ENCODE results near the gene ANKMY1.
A peak's percentile ranks its signal among the peaks of the same experiment; 100 is the strongest.

Gene ANKMY1

DNA sequence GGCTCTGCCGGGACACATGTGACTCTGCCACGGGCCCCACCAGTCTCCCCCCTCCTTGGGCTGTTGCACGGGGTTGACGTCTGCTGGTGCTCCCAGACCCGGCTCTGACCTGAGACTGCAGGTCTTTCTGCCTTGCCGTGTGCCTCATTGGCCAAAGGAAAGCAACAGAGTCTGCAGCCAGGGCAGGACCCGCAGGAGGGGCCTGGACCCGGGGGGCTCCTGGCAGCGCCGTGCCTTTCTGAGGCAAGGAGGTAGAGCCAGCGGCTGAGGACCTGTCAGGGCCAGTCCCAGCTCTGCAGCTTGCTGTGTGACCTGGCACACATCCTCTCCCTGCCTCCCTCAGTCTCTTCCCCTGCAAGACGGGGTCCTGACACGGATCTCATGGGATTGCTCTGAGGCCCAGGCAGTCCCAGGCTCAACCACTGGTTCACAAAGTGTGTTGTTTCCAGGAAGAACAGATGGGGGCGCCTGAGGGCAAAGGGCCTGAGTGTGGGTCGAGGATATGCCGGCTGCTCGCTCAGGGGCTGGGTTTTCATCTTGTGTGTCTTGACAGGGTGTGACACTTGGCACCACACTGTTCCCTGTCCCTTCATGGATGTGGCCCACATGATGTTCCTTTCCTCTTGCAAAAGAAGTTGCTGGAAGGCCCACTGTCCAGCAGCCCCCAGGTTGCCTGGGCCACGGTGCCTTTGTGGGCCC, 37.7 kb upstream of the ANKMY1 start:
- peak; percentile 72 for DNase-seq
- in situ Hi-C loops (cut with MboI; ENCODE audit: low pct_unique_long_range_greater_than_20kb, low sequenced_read_pairs), result no loop called here

DNA sequence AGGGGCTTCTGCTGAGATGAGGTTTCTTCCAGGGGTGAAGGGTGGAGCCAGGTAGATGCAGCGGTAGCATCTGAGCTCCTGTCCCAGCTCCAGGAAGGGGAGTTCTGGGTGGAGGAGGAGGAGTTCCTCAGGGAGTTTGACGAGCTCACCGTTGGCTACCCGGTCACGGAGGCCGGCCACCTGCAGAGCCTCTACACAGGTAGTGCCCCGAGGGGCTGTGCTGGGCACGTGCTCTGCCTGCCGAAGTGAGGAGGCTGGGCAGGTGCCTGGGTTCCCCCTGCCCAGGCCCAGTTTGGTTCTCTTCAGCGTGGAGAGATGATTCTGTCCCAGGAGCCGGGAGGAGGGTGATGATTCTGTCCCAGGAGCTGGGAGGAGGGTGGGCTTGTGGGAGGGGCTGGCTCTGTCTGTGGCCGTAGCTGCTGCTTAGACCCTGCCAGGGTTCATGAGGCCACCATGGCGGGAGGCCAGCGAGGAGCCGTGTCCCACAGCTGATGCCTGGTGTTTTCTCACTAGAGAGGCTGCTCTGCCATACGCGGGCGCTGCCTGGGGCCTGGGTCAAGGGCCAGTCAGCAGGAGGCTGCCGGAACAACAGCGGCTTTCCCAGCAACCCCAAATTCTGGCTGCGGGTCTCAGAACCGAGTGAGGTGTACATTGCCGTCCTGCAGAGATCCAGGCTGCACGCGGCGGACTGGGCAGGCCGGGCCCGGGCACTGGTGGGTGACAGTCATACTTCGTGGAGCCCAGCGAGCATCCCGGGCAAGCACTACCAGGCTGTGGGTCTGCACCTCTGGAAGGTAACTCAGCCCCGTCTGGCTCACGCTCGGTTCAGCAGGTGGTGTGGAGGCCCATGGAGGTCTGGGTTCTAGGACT, 37.0 kb upstream of the ANKMY1 start:
- in situ Hi-C loops (cut with MboI; ENCODE audit: low pct_unique_long_range_greater_than_20kb, low sequenced_read_pairs), result no loop called here
- DNase-seq, result no peak

DNA sequence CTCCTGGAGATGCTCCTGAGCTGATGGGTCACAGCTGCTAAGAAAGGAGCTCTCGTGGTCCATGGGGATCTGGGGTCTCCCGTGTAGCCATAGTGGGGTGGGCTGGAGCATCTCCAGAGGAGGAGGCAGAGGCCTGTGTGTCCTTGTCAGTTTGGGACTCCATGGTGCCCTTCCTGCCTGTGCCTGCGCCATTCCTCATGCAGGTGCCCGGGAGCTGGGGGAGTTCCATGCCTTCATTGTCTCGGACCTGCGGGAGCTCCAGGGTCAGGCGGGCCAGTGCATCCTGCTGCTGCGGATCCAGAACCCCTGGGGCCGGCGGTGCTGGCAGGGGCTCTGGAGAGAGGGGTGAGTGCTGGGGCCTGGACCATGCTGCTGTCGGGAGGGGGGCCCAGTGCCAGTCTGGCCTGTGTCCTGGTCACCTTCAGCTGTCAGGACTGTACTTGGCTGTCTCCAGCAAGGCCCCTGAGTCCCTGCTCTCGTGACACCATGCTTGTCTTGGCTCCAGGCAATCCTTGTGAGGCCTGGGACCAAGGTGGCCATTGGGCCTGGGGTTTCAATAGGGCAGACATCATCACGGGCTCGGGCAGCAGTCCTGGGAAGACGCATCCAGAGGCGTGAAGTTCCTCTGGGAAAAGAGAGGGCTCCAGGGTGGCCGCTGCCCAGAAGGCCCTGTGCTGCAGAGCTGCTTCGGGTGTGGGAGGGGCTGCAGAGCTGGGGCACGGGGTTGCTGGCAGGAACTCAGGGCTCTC, 36.1 kb upstream of the ANKMY1 start:
- in situ Hi-C loops (cut with MboI; ENCODE audit: low pct_unique_long_range_greater_than_20kb, low sequenced_read_pairs), result no loop called here
- no peak for DNase-seq

DNA sequence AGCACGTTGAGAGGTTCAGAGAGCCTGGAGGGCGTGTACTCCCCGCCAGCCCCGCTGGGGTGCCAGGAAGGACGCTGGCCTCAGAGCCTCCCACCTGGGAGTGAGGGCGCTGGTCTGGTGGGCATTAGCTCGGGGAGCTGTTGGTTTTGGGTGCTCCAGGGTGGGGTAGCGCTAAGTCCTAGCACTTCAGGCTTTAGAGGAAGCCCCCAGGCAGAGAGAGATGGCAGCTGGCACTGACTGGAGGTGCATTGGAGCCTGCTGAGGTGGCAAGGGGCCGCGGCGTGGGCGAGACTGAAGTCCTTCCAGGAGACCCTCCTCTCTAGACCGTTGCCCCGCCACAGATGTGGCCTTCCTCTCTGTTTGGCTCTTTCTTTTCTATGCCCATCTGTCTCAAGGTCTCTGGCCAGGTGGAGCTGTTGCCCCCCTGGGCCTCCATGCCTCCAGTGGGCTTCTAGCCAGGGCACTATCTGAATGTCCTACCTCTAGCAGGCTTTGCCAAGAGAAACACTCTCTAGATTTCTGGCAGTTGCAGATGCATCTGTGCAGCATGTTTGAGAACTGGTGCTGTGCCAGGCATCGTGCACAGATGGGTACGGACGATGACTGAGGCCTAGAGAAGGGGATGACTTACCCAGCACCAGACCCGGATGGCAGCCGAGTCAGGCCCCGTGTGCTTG, 35.4 kb upstream of the ANKMY1 start:
- in situ Hi-C loops (cut with MboI; ENCODE audit: low pct_unique_long_range_greater_than_20kb, low sequenced_read_pairs), result no loop called here
- no peak for DNase-seq

DNA sequence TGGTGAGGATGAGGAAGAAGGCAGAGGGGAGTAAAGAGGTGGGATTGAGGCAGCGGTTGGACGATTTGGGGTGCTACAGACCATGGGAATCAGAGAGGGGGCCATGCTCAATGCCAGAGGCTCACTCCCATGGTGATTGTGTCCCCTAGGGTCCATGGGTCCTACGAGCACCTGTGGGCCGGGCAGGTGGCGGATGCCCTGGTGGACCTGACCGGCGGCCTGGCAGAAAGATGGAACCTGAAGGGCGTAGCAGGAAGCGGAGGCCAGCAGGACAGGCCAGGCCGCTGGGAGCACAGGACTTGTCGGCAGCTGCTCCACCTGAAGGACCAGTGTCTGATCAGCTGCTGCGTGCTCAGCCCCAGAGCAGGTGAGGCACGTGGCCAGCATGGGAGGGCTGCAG, 34.0 kb upstream of the ANKMY1 start:
- no peak for DNase-seq
- in situ Hi-C loops (cut with MboI; ENCODE audit: low pct_unique_long_range_greater_than_20kb, low sequenced_read_pairs), result no loop called here

DNA sequence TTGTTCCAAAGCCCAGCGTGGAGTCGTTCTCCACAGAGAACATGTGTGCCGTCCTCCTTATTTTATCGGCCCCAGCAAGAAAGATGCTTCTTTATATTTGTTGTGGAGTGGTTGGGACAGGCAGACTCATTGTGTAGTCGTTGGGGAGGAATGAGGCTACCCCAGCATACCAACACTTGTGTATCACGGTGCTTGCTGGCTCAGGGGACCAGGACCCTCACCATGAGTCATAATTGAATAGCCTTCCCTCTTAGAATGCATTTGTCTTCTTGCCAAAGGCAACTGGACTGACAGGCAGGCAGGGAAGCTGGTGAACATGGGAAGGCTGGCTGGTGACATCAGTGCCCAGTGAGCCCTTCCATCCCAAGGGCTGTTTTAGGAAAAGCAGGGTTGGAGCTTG, 33.4 kb upstream of the ANKMY1 start:
- DNase-seq, result no peak
- in situ Hi-C loops (cut with MboI; ENCODE audit: low pct_unique_long_range_greater_than_20kb, low sequenced_read_pairs), result no loop called here

DNA sequence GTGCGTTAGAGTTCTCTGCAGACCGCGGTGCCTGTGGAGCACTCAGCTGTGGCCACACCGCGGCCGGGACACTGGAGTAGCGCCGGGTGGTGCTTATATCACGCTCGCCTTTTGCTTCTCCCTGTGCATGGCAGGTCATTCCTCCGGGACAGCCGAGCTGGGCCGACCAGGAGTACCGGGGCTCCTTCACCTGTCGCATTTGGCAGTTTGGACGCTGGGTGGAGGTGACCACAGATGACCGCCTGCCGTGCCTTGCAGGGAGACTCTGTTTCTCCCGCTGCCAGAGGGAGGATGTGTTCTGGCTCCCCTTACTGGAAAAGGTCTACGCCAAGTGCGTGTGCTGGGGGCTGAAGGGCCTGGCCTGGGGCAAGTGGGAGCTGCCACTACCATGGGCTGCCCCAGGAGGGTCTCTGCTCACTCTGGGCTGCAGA, 32.9 kb upstream of the ANKMY1 start:
- in situ Hi-C loops (cut with MboI; ENCODE audit: low pct_unique_long_range_greater_than_20kb, low sequenced_read_pairs), result no loop called here
- DNase-seq, result no peak

DNA sequence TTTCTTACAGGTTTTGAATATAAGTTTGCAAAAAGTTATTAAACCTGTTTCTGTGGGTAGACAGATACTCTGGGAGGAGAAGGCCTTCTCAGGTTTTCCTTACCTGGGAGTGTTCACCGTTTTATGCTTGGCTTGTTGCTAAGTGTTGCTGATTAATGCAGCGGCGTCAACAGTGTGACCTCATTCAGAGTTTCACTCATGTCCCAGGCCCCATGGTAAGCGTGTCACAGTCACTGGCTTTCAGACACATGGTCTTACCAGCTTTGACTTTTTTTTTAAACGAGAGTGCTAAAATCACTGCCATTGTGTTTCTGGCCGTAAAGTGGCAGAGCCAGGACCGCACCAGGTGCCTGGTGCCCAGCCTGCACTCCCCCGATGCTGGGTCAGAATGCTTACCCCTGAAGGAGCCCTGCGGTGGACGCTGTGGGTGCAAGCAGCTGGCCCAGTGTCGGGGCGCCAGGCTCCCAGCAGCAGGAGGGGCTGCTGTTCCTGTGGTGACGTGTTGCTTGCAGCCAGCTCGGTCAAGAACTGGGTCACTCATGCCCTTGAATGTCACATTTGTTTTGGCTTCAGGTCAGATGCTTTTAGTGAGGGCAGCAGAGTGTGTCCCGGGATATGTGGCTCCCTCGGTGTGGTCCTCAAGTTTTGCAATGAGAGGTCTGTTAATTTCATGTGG, 32.2 kb upstream of the ANKMY1 start:
- in situ Hi-C loops (cut with MboI; ENCODE audit: low pct_unique_long_range_greater_than_20kb, low sequenced_read_pairs), result no loop called here
- DNase-seq, result no peak

DNA sequence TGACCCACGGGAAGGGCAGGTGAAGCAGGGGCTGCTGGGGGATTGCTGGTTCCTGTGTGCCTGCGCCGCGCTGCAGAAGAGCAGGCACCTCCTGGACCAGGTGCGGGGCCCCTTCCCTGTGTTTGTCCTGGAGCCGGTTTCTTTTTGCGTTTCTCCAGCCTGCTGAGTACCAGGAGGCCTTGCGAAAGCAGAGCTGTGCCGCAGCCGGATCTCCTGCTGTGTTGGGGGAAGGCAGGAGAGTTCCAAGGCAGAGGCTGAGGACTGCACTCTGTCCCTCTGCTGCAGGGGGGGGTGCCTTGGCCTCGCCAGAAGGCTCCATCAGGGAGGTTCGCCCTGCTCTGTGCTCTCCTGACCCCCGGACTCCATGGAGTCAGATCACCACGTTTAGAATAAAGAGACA, 31.6 kb upstream of the ANKMY1 start:
- no peak for DNase-seq
- in situ Hi-C loops (cut with MboI; ENCODE audit: low pct_unique_long_range_greater_than_20kb, low sequenced_read_pairs), result no loop called here

DNA sequence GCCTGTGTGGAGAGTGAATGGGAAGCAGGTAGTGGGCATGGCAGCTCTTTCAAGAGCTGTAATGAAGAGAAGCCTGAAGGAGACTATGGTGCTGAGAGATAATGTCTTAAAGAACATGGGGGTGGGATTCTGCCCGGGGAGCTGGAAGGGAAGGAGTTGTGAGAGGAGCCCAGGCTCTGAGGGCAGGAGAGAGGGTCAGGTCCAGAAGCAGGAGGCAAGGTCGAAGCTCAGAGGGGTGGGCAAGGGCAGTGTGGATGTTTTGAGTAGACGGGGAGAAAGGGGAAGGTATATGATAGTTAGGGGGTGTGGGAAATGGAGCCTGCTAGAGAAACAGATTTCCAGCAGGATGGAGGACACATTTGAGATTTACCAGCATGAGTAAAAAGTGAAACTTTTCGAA, 30.9 kb upstream of the ANKMY1 start:
- in situ Hi-C loops (cut with MboI; ENCODE audit: low pct_unique_long_range_greater_than_20kb, low sequenced_read_pairs), result no loop called here
- DNase-seq, result no peak

DNA sequence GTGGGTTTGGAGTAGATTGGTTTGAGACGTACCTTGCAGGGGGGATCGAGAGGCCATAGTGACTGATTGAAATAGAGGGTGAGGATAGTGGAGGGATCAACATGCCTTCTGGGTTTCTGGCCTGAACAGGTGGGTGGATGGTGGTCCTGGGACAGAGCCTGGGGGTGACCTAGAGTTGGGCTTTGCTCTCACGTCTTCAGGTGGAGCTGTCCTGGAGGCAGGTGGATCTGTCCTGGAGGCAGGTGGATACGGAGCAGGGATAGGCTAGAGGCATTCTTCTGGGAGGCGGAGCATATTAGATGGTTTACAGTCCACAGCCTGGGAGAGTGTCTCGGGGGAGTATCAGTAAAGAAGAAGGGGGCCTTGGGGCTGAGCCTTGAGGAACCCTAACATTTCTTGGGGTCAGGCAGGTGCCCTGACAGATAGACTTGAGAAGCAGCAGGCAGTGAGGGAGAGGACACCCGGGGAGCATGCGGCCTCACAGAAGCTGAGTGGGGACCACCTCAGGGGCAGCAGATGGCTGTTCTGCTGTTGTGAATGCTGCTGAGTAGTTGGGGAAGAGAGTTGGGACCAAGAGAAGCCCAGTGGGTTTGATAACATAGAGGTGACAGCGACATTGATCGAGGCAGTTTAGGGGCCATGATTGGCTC, 30.3 kb upstream of the ANKMY1 start:
- in situ Hi-C loops (cut with MboI; ENCODE audit: low pct_unique_long_range_greater_than_20kb, low sequenced_read_pairs), result no loop called here
- DNase-seq, result no peak

DNA sequence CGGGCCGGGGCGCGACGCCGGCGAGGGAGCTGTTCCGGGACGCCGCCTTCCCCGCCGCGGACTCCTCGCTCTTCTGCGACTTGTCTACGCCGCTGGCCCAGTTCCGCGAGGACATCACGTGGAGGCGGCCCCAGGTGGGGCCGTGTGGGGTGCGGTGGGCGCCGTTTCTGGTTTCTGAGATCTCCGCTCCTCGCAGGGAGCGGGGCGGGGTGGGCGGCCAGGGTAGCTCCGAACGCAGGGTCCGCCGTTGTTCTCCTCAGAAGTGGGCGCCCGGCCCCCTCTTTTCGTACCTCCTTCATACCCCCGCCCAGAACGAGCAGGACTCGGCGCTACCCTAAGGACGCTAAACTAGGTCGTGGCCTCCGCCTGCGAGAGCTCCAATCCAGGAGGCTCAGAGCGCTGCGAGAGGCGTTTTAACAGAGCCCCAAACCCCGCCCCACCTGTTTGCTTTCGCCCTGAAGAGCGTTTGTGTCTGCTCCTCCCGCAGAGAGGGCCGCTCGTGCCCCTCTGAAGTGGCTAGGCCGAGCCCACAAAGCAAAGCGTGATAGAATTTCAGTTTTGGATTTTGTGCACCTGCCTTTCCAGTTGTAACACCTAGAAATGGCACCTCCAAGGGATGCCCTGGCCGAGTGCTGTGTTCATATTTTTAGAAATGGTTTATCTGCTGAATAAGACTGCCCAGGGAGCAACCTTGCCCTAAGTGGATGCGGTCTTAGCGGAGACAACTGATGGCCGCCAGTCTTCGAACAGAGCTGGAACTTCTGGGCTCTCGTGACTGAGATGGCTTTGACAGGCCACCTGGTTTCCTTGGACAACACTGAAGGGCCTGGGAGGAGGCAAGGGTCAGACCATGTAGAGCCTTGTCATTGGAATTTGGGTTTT, 29.4 kb upstream of the ANKMY1 start:
- in situ Hi-C loops (cut with MboI; ENCODE audit: low pct_unique_long_range_greater_than_20kb, low sequenced_read_pairs), result no loop called here
- peak; percentile 45 for DNase-seq

DNA sequence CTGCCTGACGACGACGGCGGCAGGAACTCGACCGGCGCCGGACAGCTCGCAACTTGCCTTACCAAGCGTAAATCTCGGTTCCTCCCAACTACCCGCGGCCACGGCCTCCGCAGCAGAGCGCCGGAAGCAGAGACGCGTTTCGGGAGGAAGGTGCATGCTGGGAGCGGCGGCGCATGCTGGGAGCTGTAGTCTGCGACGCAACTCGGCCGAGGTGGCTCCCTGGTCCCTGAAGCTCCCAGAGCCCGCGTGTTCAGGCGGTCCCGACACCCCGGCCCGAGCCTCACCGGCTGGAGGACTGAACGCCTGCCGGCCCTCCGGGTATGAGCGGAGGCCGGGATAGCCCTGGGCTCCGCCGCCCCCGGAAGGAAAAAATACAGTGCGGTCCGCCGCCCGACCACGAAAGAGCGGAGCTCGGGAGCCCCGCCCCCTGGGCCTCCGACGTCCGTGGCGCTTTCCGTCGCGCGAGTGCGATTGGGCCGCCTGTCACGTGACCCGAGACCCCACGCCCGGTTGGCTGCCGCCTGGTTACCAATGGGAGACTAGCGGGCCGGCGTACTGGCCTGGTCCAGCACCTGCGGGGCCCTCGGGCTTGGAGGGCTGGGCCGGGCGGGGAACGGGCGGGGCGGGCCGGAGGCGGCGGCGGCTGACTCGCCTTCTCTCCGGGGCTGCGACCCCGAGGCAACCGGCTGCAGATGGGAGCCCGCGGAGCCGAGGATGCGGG, 28.6 kb upstream of the ANKMY1 start, which contains the start of gene CAPN10:
Gene CAPN10, plus strand, starts transcription at position 537 of the 721 bp plus-strand sequence. Its CDS starts 178 bp downstream, at position 715.
- DNase-seq, result peak; percentile 95
- in situ Hi-C loops (cut with MboI; ENCODE audit: low pct_unique_long_range_greater_than_20kb, low sequenced_read_pairs), result no loop called here

DNA sequence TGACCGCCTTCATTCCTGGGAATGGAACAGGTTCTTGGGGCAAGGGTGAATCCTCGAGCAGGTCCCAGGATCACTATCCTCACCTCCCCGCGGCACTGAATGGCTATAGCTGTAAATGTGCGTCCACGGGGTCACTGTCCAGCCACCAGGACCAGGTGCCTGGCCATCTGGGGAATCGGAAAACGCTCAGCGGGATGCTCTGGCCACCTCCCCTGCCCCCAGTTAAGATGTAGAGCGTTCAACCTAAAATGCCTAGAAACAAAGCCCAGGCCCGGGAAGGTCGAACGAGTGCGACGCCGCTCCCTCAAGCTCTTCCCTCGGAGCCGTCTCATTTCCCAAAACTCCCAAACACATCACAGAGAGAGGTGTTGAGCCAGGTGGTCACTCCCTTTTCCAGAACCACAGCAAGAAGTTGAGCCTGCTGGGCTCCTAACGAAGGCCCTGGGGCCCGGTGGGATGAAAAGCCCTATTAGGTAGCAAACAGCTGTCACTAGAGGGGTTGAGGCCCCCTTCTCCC, 28.0 kb upstream of the ANKMY1 start:
- no peak for DNase-seq
- in situ Hi-C loops (cut with MboI; ENCODE audit: low pct_unique_long_range_greater_than_20kb, low sequenced_read_pairs), result no loop called here

DNA sequence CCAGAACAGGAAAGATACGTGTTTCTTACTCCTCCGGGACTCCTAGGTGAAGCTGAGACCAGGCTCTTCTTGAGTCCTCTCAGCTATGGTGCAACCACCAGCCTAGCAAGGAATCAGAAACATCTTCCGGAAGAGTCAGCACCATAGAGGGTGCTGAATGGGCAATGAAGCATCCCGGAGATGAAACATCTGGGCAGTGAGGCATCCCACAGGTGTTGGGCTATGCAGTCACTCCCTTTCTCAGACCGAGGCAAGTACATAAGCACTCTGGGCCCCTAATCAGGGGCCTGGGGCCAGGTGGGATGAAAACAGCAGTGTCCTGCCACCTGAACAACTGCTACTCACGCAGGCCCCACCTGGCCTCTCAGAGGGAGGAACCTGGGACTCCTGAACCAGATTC, 27.3 kb upstream of the ANKMY1 start:
- DNase-seq, result no peak
- in situ Hi-C loops (cut with MboI; ENCODE audit: low pct_unique_long_range_greater_than_20kb, low sequenced_read_pairs), result no loop called here

DNA sequence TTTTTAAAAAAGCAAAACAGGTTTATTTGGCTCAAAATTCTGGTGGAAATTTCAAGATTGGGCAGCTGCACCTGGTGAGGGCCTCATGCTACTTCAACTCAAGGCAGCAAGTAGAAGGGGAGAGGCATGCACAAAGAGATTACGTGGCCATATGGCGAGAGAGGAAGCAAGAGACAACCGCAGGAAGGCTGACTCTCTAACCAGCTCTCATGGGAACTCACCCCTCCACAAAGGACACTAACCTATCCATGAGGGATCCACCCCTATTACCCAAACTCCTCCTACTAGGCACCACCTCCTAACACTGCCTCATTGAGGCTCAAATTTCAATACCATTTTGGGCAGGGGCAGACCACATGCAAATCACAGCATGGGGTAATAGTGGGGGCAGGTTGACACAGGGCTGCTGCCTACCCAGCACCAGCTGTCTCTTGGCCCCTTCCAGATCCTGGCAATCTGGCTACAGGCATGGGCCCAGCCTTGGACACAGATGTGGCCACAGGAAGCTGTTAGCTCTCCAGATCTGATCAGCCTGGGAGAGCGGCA, 26.8 kb upstream of the ANKMY1 start:
- peak; percentile 98 for DNase-seq
- in situ Hi-C loops (cut with MboI; ENCODE audit: low pct_unique_long_range_greater_than_20kb, low sequenced_read_pairs), result no loop called here
